Thyroid gland (tissue), 4 donors: Measurements from ENCODE around the gene CREBBP.

Source experiments
- CTCF ChIP-seq, 6 experiments: fragments of 200-600 bp in 3 of 6; fragments of 450-650 bp in 3 of 6; sonication (generic) in 3 of 6; IDR thresholded peaks; one replicate each; pipeline ENCODE4 v1.5.1; 2016 to 2019; ENCODE audit warnings: antibody characterized with exemption in 6 of 6, mild to moderate bottlenecking in 2 of 6, inconsistent platforms in 1 of 6, moderate library complexity in 1 of 6
- POLR2A ChIP-seq, 2 donors: fragments of 450-650 bp; IDR thresholded peaks; one replicate each; pipeline ENCODE4 v1.6.1; 2017; ENCODE audit warnings: antibody characterized with exemption in 2 of 2, mild to moderate bottlenecking in 2 of 2, moderate library complexity in 1 of 2

- TF ChIP-seq CTCF (IDR thresholded peaks at IDR 0.05), result no peak
- TF ChIP-seq POLR2A (IDR thresholded peaks at IDR 0.05), result no peak
These were observed 25.6 kb downstream of the CREBBP start for GRCh38 chr16:3854750-3855541.
